ENCODE measurements around the gene GSE1. TPM values are rescaled to one million over a fixed set of nuclear protein-coding genes. Genes with fewer than 3 reads are reported as not detected.

GSE1 gene
- total and polyA plus RNA-seq, 2 of the 13 experiments (the other 11 are each of a cell fraction or from before 2014, with no cell fraction given) = 16.1 to 31.2 TPM

- TF ChIP-seq SOX5 (CRISPR knock-in tag; IDR thresholded peaks at IDR 0.05; ENCODE audit: borderline replicate concordance) (peak; percentile 71), ZNF335 (CRISPR knock-in tag; IDR thresholded peaks at IDR 0.05) (no peak; the same call in 1 of the 2 replicates), ZNF547 (CRISPR knock-in tag; IDR thresholded peaks at IDR 0.05) (peak; percentile 72), ZNF251 (CRISPR knock-in tag; IDR thresholded peaks at IDR 0.05) (no peak), GFI1 (CRISPR knock-in tag; IDR thresholded peaks at IDR 0.05; ENCODE audit: borderline replicate concordance) (peak; percentile 80; the same call in 1 of the 2 replicates), ZSCAN21 (CRISPR knock-in tag; IDR thresholded peaks at IDR 0.05; ENCODE audit: borderline replicate concordance) (no peak), RNF219 (CRISPR knock-in tag; IDR thresholded peaks at IDR 0.05) (no peak; the same call in 1 of the 2 replicates), ZNF543 (CRISPR knock-in tag; IDR thresholded peaks at IDR 0.05) (no peak), ZNF550 (CRISPR knock-in tag; IDR thresholded peaks at IDR 0.05; ENCODE audit: borderline replicate concordance) (no peak), ZNF382 (CRISPR knock-in tag; IDR thresholded peaks at IDR 0.05; ENCODE audit: borderline replicate concordance) (no peak), ZSCAN5A (CRISPR knock-in tag; IDR thresholded peaks at IDR 0.05; ENCODE audit: borderline replicate concordance) (no peak), ARNT (IDR thresholded peaks at IDR 0.05) (no peak), ETV5 (CRISPR knock-in tag; IDR thresholded peaks at IDR 0.05; ENCODE audit: borderline replicate concordance) (peak; percentile 87), ELF3 (CRISPR knock-in tag; IDR thresholded peaks at IDR 0.05) (peak; percentile 72), ATM (IDR thresholded peaks at IDR 0.05; ENCODE audit: borderline replicate concordance) (no peak), ZNF761 (CRISPR knock-in tag; conservative IDR thresholded peaks at IDR 0.05) (peak; percentile 74), FOXA3 (CRISPR knock-in tag; IDR thresholded peaks at IDR 0.05) (no peak; the same call in 1 of the 2 replicates), PAXIP1 (CRISPR knock-in tag; conservative IDR thresholded peaks at IDR 0.05) (peak; percentile 72), DPF2 (CRISPR knock-in tag; IDR thresholded peaks at IDR 0.05; ENCODE audit: borderline replicate concordance, low read depth) (peak; percentile 39; the same call in 1 of the 2 replicates), ELF1 (CRISPR knock-in tag; IDR thresholded peaks at IDR 0.05) (peak; percentile 86), JARID2 (CRISPR knock-in tag; IDR thresholded peaks at IDR 0.05; ENCODE audit: insufficient replicate concordance) (no peak)
Measured at GRCh38 chr16:85612801-85613603, at the start of gene GSE1 (continued).
